ENCODE measurements around the gene ALDH3B2.

Gene ALDH3B2

DNA sequence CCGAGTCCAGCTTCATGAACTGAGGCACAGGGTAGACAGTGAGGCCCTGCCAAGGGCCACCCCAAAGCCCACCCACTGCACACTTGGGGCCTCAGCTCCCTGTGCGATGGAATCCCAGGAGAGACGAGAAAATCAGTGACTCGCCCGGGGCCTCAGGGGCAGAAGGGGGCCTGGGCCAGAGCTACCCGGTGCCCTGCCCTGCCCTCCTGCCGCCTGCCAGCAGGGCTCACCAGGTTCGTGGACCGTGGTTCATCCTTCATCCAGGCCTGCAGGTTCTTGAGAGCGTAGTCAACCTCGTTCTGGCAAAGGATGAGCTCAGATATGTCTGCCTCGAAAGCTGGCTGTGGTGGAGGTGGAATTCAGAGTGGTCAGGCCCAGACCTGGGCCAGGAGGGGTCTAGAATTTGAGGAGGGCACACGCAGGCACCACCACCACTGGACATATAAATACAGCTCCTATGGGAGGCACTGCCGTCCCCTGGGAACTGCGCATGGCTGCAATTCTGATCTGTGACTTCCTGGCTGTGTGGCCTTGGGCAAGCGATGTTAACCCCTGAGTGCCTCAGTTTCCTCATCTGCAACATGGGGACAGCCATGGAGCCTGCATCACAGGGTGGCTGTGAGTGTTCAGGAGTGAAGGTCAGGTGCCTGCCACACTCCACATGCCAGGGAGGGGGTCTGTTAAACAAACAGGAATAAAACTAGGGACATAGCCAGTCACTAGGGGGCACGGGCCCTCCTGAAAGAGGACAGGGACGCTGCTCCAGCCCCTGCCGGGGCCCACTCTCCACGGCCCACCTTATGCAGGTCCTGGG lies 7.5 kb downstream of the ALDH3B2 start:
- H3K27ac ChIP-seq (ENCODE audit: low read length, poor library complexity, severe bottlenecking), result no peak overlapping the region
- H3K79me1 ChIP-seq (replicated peaks; ENCODE audit: low read length, poor library complexity, severe bottlenecking), result no peaks in the 10 kb centered on the region
- peaks cover 2% of the 10 kb centered on the region for H3K4me1 ChIP-seq (ENCODE audit: control insufficient read depth, insufficient read depth, low read depth, low read length)
- no peak overlapping the region for H4K91ac ChIP-seq (ENCODE audit: low read length)
- WGBS, result 79% methylated on average over 20 of the region's 20 CpGs
- H2AK5ac ChIP-seq (ENCODE audit: low read length, severe bottlenecking), result no peak overlapping the region
- no peak overlapping the region for H4K8ac ChIP-seq (ENCODE audit: low read length)
- H3K4me3 ChIP-seq (ENCODE audit: insufficient read depth in 1 of 2, low read depth in 1 of 2, low read length in 2 of 2), result no peak overlapping the region
- no peak overlapping the region for H3K23ac ChIP-seq (ENCODE audit: low read length in 2 of 2)
- no peak overlapping the region for H2BK15ac ChIP-seq (ENCODE audit: low read depth, poor library complexity, severe bottlenecking)
- no peak overlapping the region for H2BK12ac ChIP-seq (ENCODE audit: low read length in 2 of 2)
- no peak overlapping the region for H3K14ac ChIP-seq (ENCODE audit: low read length in 2 of 2)
- no peak overlapping the region for H3K4me2 ChIP-seq (ENCODE audit: low read length, poor library complexity, severe bottlenecking)
- no peak overlapping the region for H2AFZ ChIP-seq (ENCODE audit: low read depth, low read length)
- no peaks in the 10 kb centered on the region for H3K9me3 ChIP-seq (ENCODE audit: control insufficient read depth, low read length)
- no peak overlapping the region for H2BK5ac ChIP-seq (ENCODE audit: low read depth, low read length, poor library complexity, severe bottlenecking)
- no peak overlapping the region for H2BK120ac ChIP-seq (ENCODE audit: low read depth, low read length)
- no peak overlapping the region for H3K18ac ChIP-seq (ENCODE audit: low read depth in 1 of 2, low read length in 2 of 2)
- no peak overlapping the region for H3K4ac ChIP-seq (ENCODE audit: low read depth in 1 of 2, low read length in 2 of 2)
- no peaks in the 10 kb centered on the region for H3K36me3 ChIP-seq (ENCODE audit: control insufficient read depth in 1 of 2, insufficient read depth in 2 of 2, low read depth in 1 of 2, low read length in 2 of 2)
- no peak overlapping the region for H3K9ac ChIP-seq (ENCODE audit: low read length)
- peaks cover 13 to 51% of the 10 kb centered on the region in 2 experiments for H3K27me3 ChIP-seq (ENCODE audit: control insufficient read depth in 1 of 2, insufficient read depth in 1 of 2, low read length in 2 of 2)
- DNase-seq, result no peak

DNA sequence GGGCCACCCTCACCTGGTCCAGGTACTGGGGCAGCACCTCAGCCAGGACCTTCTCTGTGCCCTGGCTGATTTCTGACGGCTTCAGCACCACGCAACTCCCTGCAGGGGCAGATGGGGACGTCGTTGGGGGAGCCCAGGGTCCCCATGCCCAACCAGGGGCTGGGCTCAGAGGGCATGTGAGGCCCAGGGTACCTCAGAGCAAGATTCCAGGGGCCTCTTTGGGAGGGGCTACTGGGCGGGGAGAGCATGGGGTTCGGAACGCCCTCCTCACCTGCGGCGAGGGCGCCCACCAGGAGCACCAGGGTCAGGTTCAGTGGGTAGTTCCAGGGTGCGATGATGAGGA lies 8.1 kb downstream of the ALDH3B2 start:
- H3K27ac ChIP-seq (ENCODE audit: low read length, poor library complexity, severe bottlenecking), result no peak overlapping the region
- no peak overlapping the region for H2BK15ac ChIP-seq (ENCODE audit: low read depth, poor library complexity, severe bottlenecking)
- H3K23ac ChIP-seq (ENCODE audit: low read length in 2 of 2), result no peak overlapping the region
- H2BK12ac ChIP-seq (ENCODE audit: low read length in 2 of 2), result no peak overlapping the region
- H3K18ac ChIP-seq (ENCODE audit: low read depth in 1 of 2, low read length in 2 of 2), result no peak overlapping the region
- DNase-seq, result no peak
- no peak overlapping the region for H2AFZ ChIP-seq (ENCODE audit: low read depth, low read length)
- no peak overlapping the region for H2BK5ac ChIP-seq (ENCODE audit: low read depth, low read length, poor library complexity, severe bottlenecking)
- H2AK5ac ChIP-seq (ENCODE audit: low read length, severe bottlenecking), result no peak overlapping the region
- H3K4me1 ChIP-seq (ENCODE audit: control insufficient read depth, insufficient read depth, low read depth, low read length), result peaks cover 2% of the 10 kb centered on the region
- no peaks in the 10 kb centered on the region for H3K9me3 ChIP-seq (ENCODE audit: control insufficient read depth, low read length)
- H3K36me3 ChIP-seq (ENCODE audit: control insufficient read depth in 1 of 2, insufficient read depth in 2 of 2, low read depth in 1 of 2, low read length in 2 of 2), result no peaks in the 10 kb centered on the region
- H3K27me3 ChIP-seq (ENCODE audit: control insufficient read depth in 1 of 2, insufficient read depth in 1 of 2, low read length in 2 of 2), result peaks cover 15 to 56% of the 10 kb centered on the region in 2 experiments
- no peak overlapping the region for H3K4me3 ChIP-seq (ENCODE audit: insufficient read depth in 1 of 2, low read depth in 1 of 2, low read length in 2 of 2)
- no peak overlapping the region for H3K14ac ChIP-seq (ENCODE audit: low read length in 2 of 2)
- H3K9ac ChIP-seq (ENCODE audit: low read length), result no peak overlapping the region
- H4K91ac ChIP-seq (ENCODE audit: low read length), result no peak overlapping the region
- no peaks in the 10 kb centered on the region for H3K79me1 ChIP-seq (replicated peaks; ENCODE audit: low read length, poor library complexity, severe bottlenecking)
- WGBS, result 89% methylated on average over 11 of the region's 11 CpGs
- H4K8ac ChIP-seq (ENCODE audit: low read length), result no peak overlapping the region
- no peak overlapping the region for H3K4ac ChIP-seq (ENCODE audit: low read depth in 1 of 2, low read length in 2 of 2)
- H3K4me2 ChIP-seq (ENCODE audit: low read length, poor library complexity, severe bottlenecking), result no peak overlapping the region
- no peak overlapping the region for H2BK120ac ChIP-seq (ENCODE audit: low read depth, low read length)

GRCh38 chr11:67665541-67666302 lies 8.7 kb downstream of the ALDH3B2 start:
- Histone ChIP-seq H3K9me3 (ENCODE audit: control insufficient read depth, low read length) (no peaks in the 10 kb centered on the region), H2BK12ac (ENCODE audit: low read length in 2 of 2) (no peak overlapping the region), H2BK5ac (ENCODE audit: low read depth, low read length, poor library complexity, severe bottlenecking) (no peak overlapping the region), H3K14ac (ENCODE audit: low read length in 2 of 2) (no peak overlapping the region), H3K79me1 (replicated peaks; ENCODE audit: low read length, poor library complexity, severe bottlenecking) (no peaks in the 10 kb centered on the region), H3K4me3 (ENCODE audit: insufficient read depth in 1 of 2, low read depth in 1 of 2, low read length in 2 of 2) (no peak overlapping the region), H2AK5ac (ENCODE audit: low read length, severe bottlenecking) (no peak overlapping the region), H3K4me1 (ENCODE audit: control insufficient read depth, insufficient read depth, low read depth, low read length) (peaks cover 2% of the 10 kb centered on the region), H3K27ac (ENCODE audit: low read length, poor library complexity, severe bottlenecking) (no peak overlapping the region), H3K4ac (ENCODE audit: low read depth in 1 of 2, low read length in 2 of 2) (no peak overlapping the region), H3K36me3 (ENCODE audit: control insufficient read depth in 1 of 2, insufficient read depth in 2 of 2, low read depth in 1 of 2, low read length in 2 of 2) (no peaks in the 10 kb centered on the region), H4K91ac (ENCODE audit: low read length) (no peak overlapping the region), H3K9ac (ENCODE audit: low read length) (no peak overlapping the region), H2AFZ (ENCODE audit: low read depth, low read length) (no peak overlapping the region), H2BK15ac (ENCODE audit: low read depth, poor library complexity, severe bottlenecking) (no peak overlapping the region), H2BK120ac (ENCODE audit: low read depth, low read length) (no peak overlapping the region), H3K23ac (ENCODE audit: low read length in 2 of 2) (no peak overlapping the region), H3K18ac (ENCODE audit: low read depth in 1 of 2, low read length in 2 of 2) (no peak overlapping the region), H3K4me2 (ENCODE audit: low read length, poor library complexity, severe bottlenecking) (no peak overlapping the region), H3K27me3 (ENCODE audit: control insufficient read depth in 1 of 2, insufficient read depth in 1 of 2, low read length in 2 of 2) (peaks cover 15 to 57% of the 10 kb centered on the region in 2 experiments), H4K8ac (ENCODE audit: low read length) (no peak overlapping the region)
- DNase-seq, result no peak
- 85% methylated on average over 24 of the region's 24 CpGs for WGBS

DNA sequence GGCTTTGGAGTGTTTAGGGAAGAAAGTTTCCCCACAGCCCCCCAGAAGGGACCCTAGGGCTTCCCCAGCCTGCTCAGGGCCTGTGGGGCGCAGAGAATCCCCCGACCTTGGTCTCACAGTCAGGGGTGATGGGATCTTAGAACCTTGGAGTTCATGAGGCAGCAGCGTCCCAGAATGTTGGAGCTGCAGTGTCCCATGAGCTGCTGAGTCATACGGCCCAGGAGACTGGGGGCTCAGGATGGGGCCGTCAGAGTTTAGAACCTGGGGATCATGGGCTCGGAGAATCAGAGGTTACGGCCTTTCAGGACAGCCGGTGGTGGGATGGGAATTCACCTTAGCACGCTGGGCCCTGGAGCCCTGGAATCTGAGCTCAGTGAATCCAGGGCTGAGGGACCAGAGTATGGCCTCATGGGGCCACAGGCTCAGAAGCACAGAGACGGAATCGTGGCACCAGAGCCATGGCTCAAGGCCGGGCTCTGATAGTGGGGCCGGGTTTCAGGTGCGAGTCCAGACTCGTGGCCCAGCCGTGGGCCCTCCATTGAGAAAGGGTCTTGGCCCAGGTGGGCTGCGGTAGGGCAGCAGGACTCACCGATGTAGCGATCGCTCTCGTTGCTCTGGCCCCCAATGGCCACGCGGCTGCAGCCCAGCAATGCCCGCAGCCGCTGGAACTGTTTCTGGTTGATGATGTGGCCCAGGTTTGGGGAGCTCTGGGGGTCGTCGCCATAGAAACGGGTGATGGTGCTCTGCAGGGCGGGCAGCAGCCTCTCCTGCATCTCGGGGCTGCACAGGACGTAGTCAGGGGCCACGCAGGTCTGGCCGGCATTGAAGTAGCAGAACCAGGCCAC lies 9.5 kb downstream of the ALDH3B2 start:
- Histone ChIP-seq H3K9me3 (ENCODE audit: control insufficient read depth, low read length) (no peaks in the 10 kb centered on the region), H3K9ac (ENCODE audit: low read length) (no peak overlapping the region), H3K36me3 (ENCODE audit: control insufficient read depth in 1 of 2, insufficient read depth in 2 of 2, low read depth in 1 of 2, low read length in 2 of 2) (no peaks in the 10 kb centered on the region), H2AFZ (ENCODE audit: low read depth, low read length) (no peak overlapping the region), H3K79me1 (replicated peaks; ENCODE audit: low read length, poor library complexity, severe bottlenecking) (no peaks in the 10 kb centered on the region), H2BK120ac (ENCODE audit: low read depth, low read length) (no peak overlapping the region), H2BK12ac (ENCODE audit: low read length in 2 of 2) (no peak overlapping the region), H3K4me3 (ENCODE audit: insufficient read depth in 1 of 2, low read depth in 1 of 2, low read length in 2 of 2) (no peak overlapping the region), H2BK15ac (ENCODE audit: low read depth, poor library complexity, severe bottlenecking) (no peak overlapping the region), H4K8ac (ENCODE audit: low read length) (no peak overlapping the region), H3K27me3 (ENCODE audit: control insufficient read depth in 1 of 2, insufficient read depth in 1 of 2, low read length in 2 of 2) (peaks cover 15 to 54% of the 10 kb centered on the region in 2 experiments), H3K14ac (ENCODE audit: low read length in 2 of 2) (no peak overlapping the region), H4K91ac (ENCODE audit: low read length) (no peak overlapping the region), H3K27ac (ENCODE audit: low read length, poor library complexity, severe bottlenecking) (no peak overlapping the region), H3K4ac (ENCODE audit: low read depth in 1 of 2, low read length in 2 of 2) (no peak overlapping the region), H3K18ac (ENCODE audit: low read depth in 1 of 2, low read length in 2 of 2) (no peak overlapping the region), H2BK5ac (ENCODE audit: low read depth, low read length, poor library complexity, severe bottlenecking) (no peak overlapping the region), H2AK5ac (ENCODE audit: low read length, severe bottlenecking) (no peak overlapping the region), H3K4me1 (ENCODE audit: control insufficient read depth, insufficient read depth, low read depth, low read length) (no peaks in the 10 kb centered on the region), H3K4me2 (ENCODE audit: low read length, poor library complexity, severe bottlenecking) (no peak overlapping the region), H3K23ac (ENCODE audit: low read length in 2 of 2) (no peak overlapping the region)
- DNase-seq, result no peak
- 92% methylated on average over 33 of the region's 33 CpGs for WGBS
